B cell (primary cell): Measurements from ENCODE around the gene COL5A2. TPM values are rescaled to one million over a fixed set of nuclear protein-coding genes. Genes with fewer than 3 reads are reported as not detected.

ENCODE experiments used
- ATAC-seq: fragments of 200-7000 bp; cut with Tn5 transposase; one replicate; pipeline ENCODE4 v1.10.0; 2021; ENCODE audit warnings: low read depth, mild to moderate bottlenecking, moderate number of reproducible peaks, moderate library complexity
- CTCF ChIA-PET: fragments of 350-600 bp; sonication (Branson Sonifier 250); formaldehyde crosslinking; loops from one replicate; lab custom pipeline; 2021; ENCODE audit warnings: antibody characterized with exemption, inconsistent platforms; lab: Charles Lee
- POLR2A ChIA-PET: fragments of 350-600 bp; sonication (Branson Sonifier 250); formaldehyde crosslinking; loops from one replicate; lab custom pipeline; 2021; ENCODE audit warnings: antibody characterized with exemption; lab: Charles Lee
- DNase-seq: peaks from one replicate; pipeline ENCODE4 v3.0.0; 2013
- H2AFZ ChIP-seq: 2 replicates; pipeline ENCODE4 v1.6.1; 2012; ENCODE audit warnings: mild to moderate bottlenecking, low read depth, low read length; ENCODE audit not compliant: insufficient read depth, poor library complexity, severe bottlenecking
- H3K27ac ChIP-seq, 2 donors: 1 replicate in 1 of 2; 2 replicates in 1 of 2; pipeline ENCODE4 v1.5.1; 2012 to 2013; ENCODE audit warnings: low read length in 2 of 2, mild to moderate bottlenecking in 2 of 2, moderate library complexity in 1 of 2
- H3K27me3 ChIP-seq, 4 experiments: fragments of 200-600 bp in 1 of 4; sonication (generic) in 1 of 4; replicated peaks in 1 of 4; 1 replicate in 2 of 4; 2 replicates in 2 of 4; pipeline versions ENCODE4 v1.6.1 to v1.7.0; 2013 to 2016; ENCODE audit warnings: low read length in 3 of 4, mild to moderate bottlenecking in 2 of 4, mixed read lengths in 1 of 4, moderate library complexity in 1 of 4; ENCODE audit not compliant: insufficient read depth in 4 of 4, control insufficient read depth in 3 of 4; ENCODE audit errors: control extremely low read depth in 1 of 4
- H3K36me3 ChIP-seq, 2 experiments: replicated peaks in 1 of 2; 1 replicate in 1 of 2; 2 replicates in 1 of 2; pipeline versions ENCODE4 v1.6.1 to v1.7.1; 2013; ENCODE audit warnings: low read length in 1 of 2; ENCODE audit not compliant: insufficient read depth in 2 of 2, control insufficient read depth in 1 of 2; ENCODE audit errors: control extremely low read depth in 1 of 2, extremely low read depth in 1 of 2
- H3K4me1 ChIP-seq, 2 donors: fragments of 200-600 bp in 1 of 2; sonication (generic) in 1 of 2; 1 replicate in 1 of 2; 2 replicates in 1 of 2; pipeline versions ENCODE4 v1.5.1 to v1.6.1; 2013 to 2017; ENCODE audit warnings: low read length in 2 of 2; ENCODE audit not compliant: control insufficient read depth in 2 of 2, insufficient read depth in 2 of 2
- H3K4me2 ChIP-seq: replicated peaks from 2 replicates; pipeline ENCODE3; 2012; ENCODE audit warnings: mild to moderate bottlenecking, low read depth, low read length; ENCODE audit not compliant: poor library complexity, severe bottlenecking
- H3K4me3 ChIP-seq, 5 experiments: fragments of 200-600 bp in 1 of 5; sonication (generic) in 1 of 5; 1 replicate in 3 of 5; 2 replicates in 2 of 5; pipeline versions ENCODE4 v1.5.1 to v1.7.0; 2011 to 2016; ENCODE audit warnings: low read length in 4 of 5, mild to moderate bottlenecking in 4 of 5, low read depth in 2 of 5, control low read depth in 1 of 5, moderate library complexity in 1 of 5; ENCODE audit not compliant: insufficient read depth in 1 of 5; ENCODE audit errors: control extremely low read depth in 1 of 5, extremely low read depth in 1 of 5
- H3K79me2 ChIP-seq: fragments of 200-600 bp; sonication (generic); one replicate; pipeline ENCODE4 v1.6.0; 2016; ENCODE audit warnings: low read length; ENCODE audit not compliant: control insufficient read depth, insufficient read depth
- H3K9ac ChIP-seq: fragments of 200-600 bp; sonication (generic); 2 replicates; pipeline ENCODE4 v1.6.1; 2017; ENCODE audit warnings: mild to moderate bottlenecking, low read length, moderate library complexity
- H3K9me3 ChIP-seq, 3 donors: one replicate each; pipeline versions ENCODE4 v1.6.1 to v1.7.1; 2013; ENCODE audit warnings: low read length in 2 of 3; ENCODE audit not compliant: control insufficient read depth in 2 of 3, insufficient read depth in 1 of 3; ENCODE audit errors: control extremely low read depth in 1 of 3
- H4K20me1 ChIP-seq: 2 replicates; pipeline ENCODE4 v1.6.0; 2012; ENCODE audit warnings: mild to moderate bottlenecking, low read length; ENCODE audit not compliant: insufficient read depth, control insufficient read depth, poor library complexity, severe bottlenecking
- H3K27ac Mint-ChIP-seq: one replicate; pipeline ENCODE4 v1.8.0; 2021; ENCODE audit warnings: mixed read lengths
- H3K27me3 Mint-ChIP-seq: one replicate; pipeline ENCODE4 v1.8.0; 2021; ENCODE audit warnings: mixed read lengths
- H3K4me1 Mint-ChIP-seq: one replicate; pipeline ENCODE4 v1.8.0; 2021; ENCODE audit warnings: mixed read lengths
- H3K4me3 Mint-ChIP-seq: one replicate; pipeline ENCODE4 v1.8.0; 2021; ENCODE audit warnings: mixed read lengths
- H3K9me3 Mint-ChIP-seq: one replicate; pipeline ENCODE4 v1.8.0; 2022; ENCODE audit warnings: mixed read lengths; ENCODE audit not compliant: insufficient read depth
- EZH2 ChIP-seq: IDR thresholded peaks from 2 replicates; pipeline ENCODE4 v1.6.1; 2012; ENCODE audit warnings: borderline replicate concordance, low read depth, mild to moderate bottlenecking, moderate library complexity, low read length; ENCODE audit not compliant: insufficient read depth, poor library complexity, severe bottlenecking
- WGBS: methylation state at CpG from one replicate; pipeline ENCODE4 v1.1.5; 2013; ENCODE audit warnings: missing lambda C conversion rate; ENCODE audit not compliant: insufficient coverage; 5-methylcytosine and 5-hydroxymethylcytosine counted together
- intact Hi-C: fragments of 100-400 bp; cut with micrococcal nuclease; formaldehyde crosslinking; loops from one replicate; pipeline ENCODE4 v1.10.0; 2022
- polyA plus RNA-seq: library from polyadenylated mRNA; depleted of rRNA; stranded (reverse); fragments of >200 nt; gene quantifications from 2 replicates; pipeline ENCODE4 v1.2.3, GENCODE V29; 2012
- total RNA-seq, 2 donors: library from RNA; stranded (reverse); fragments of 120-200 nt in 1 of 2; gene quantifications; 1 replicate in 1 of 2; 2 replicates in 1 of 2; pipeline versions ENCODE4 v1.2.3 to v1.2.4, GENCODE V29; 2013 to 2022
- TF ChIP-seq, protein P1 (sequence below): fragments of 200-600 bp; IDR thresholded peaks from one replicate; pipeline ENCODE4 v1.8.0; 2022; ENCODE audit warnings: antibody characterized with exemption, mild to moderate bottlenecking

Gene COL5A2
- total and polyA plus RNA-seq, 2 donors (not counting 1 experiment from before 2014, with no cell fraction given) = 0.44 to 0.45 TPM

DNA sequence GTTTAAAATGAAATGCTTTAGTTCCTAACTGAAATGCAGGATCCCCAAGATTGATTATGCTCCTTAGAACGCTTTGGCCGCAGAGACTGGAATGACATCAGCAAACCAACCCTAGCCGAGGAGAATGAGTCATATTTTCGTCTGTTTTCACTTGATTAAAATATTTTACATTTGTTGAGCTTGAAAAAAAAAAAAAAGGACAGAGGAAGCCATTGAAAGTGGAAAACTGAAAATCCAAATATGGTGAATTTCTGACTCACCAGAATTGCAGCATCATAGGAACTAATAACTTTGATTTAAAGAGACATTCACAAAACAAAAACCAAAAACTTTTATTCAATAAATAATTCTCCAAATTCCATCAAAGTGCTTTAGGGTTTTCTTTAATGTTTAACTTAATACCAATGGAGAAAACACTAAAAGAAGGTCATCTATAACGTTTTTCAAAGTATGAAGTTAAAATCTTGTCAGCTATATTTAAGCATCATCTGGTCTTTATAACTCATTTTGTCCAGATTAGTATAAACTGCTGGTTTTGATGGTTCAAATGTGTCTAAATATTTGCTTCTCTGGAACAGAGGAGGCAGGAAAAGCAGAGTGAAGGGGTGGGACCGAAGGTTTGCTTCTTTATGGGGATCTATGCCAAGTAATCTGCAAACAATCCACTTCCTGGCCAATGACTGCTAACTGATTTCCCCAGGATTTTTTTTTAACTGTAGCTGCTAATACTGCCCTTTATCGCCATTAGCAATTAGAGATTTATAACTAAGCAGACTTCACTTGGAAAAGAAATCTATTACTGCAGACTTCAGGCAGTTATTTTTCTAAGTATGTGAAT is 30.9 kb upstream of the COL5A2 start:
- no peak for TF ChIP-seq EZH2
- TF ChIP-seq, protein P1, sequence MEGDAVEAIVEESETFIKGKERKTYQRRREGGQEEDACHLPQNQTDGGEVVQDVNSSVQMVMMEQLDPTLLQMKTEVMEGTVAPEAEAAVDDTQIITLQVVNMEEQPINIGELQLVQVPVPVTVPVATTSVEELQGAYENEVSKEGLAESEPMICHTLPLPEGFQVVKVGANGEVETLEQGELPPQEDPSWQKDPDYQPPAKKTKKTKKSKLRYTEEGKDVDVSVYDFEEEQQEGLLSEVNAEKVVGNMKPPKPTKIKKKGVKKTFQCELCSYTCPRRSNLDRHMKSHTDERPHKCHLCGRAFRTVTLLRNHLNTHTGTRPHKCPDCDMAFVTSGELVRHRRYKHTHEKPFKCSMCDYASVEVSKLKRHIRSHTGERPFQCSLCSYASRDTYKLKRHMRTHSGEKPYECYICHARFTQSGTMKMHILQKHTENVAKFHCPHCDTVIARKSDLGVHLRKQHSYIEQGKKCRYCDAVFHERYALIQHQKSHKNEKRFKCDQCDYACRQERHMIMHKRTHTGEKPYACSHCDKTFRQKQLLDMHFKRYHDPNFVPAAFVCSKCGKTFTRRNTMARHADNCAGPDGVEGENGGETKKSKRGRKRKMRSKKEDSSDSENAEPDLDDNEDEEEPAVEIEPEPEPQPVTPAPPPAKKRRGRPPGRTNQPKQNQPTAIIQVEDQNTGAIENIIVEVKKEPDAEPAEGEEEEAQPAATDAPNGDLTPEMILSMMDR = no peak
- Histone ChIP-seq H4K20me1 (no peaks in the 10 kb centered on the region), H3K79me2 (no peaks in the 10 kb centered on the region), H3K36me3 (no peaks in the 10 kb centered on the region), H3K9ac (no peak overlapping the region), H3K27ac (no peak overlapping the region), H3K4me1 (no peaks in the 10 kb centered on the region), H3K9me3 (no peaks in the 10 kb centered on the region), H2AFZ (no peak overlapping the region), H3K4me3 (no peak overlapping the region), H3K27me3 (no peaks in the 10 kb centered on the region), H3K4me2 (no peak overlapping the region)
- H3K27ac Mint-ChIP-seq = no peak overlapping the region
- no peaks in the 10 kb centered on the region for H3K27me3 Mint-ChIP-seq
- H3K4me3 Mint-ChIP-seq = no peak overlapping the region
- DNase-seq = no peak
- no peak for ATAC-seq
- intact Hi-C loops = no loop called here
- ChIA-PET CTCF (no interaction called here), POLR2A (no interaction called here)
- no peaks in the 10 kb centered on the region for H3K9me3 Mint-ChIP-seq
- H3K4me1 Mint-ChIP-seq = no peaks in the 10 kb centered on the region
- WGBS = no CpG with 5 or more reads among the region's 7 CpGs

DNA sequence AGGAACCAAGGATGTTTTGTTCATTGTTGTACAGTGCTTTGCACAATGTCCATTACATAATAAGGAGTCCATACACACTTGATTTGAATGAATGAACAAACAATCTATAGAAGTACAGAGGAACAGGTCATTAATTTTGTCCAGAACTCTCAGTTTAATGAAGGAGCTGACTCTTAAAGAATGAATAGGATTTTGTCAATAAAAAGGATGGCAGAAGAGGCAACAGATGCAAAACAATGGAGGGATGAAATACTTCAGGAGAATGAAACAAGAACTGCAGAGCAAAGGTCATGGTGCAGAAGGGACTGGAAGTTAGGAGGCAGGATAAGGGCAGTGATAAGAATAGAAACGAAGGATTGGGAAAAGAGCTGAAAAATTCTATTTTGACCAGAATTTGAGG is 28.7 kb upstream of the COL5A2 start:
- H3K27ac ChIP-seq = no peak overlapping the region
- Mint-ChIP-seq H3K4me1 (no peaks in the 10 kb centered on the region), H3K9me3 (no peaks in the 10 kb centered on the region), H3K4me3 (no peak overlapping the region), H3K27ac (no peak overlapping the region), H3K27me3 (no peaks in the 10 kb centered on the region)
- H4K20me1 ChIP-seq = no peaks in the 10 kb centered on the region
- ATAC-seq = no peak
- CTCF ChIA-PET = interaction anchor here (0.5 kb wide), 1 partner anchor 468 kb away, joined by 3 read pairs; no protein-coding TSS in a partner anchor
- TF ChIP-seq, protein P1 = no peak
- TF ChIP-seq EZH2 = no peak
- no peaks in the 10 kb centered on the region for H3K9me3 ChIP-seq
- no peak for DNase-seq
- H2AFZ ChIP-seq = no peak overlapping the region
- no peaks in the 10 kb centered on the region for H3K27me3 ChIP-seq
- no peaks in the 10 kb centered on the region for H3K36me3 ChIP-seq
- no peak overlapping the region for H3K4me2 ChIP-seq
- POLR2A ChIA-PET = no interaction called here
- no peaks in the 10 kb centered on the region for H3K4me1 ChIP-seq
- 88% methylated on average over 1 of the region's 1 CpG for WGBS
- intact Hi-C loops = no loop called here
- no peaks in the 10 kb centered on the region for H3K79me2 ChIP-seq
- H3K4me3 ChIP-seq = no peak overlapping the region
- no peak overlapping the region for H3K9ac ChIP-seq
